Erythroblast (primary cell): ENCODE measurements around the gene DSP.

Experiments used
- GATA1 ChIP-seq: IDR thresholded peaks from 2 replicates; pipeline ENCODE4 v1.6.1; 2011; ENCODE audit warnings: low read depth, mild to moderate bottlenecking, control low read depth, low read length, moderate library complexity
- POLR2A ChIP-seq: IDR thresholded peaks from 2 replicates; pipeline ENCODE4 v1.6.1; 2011; ENCODE audit warnings: mild to moderate bottlenecking, low read length

DNA sequence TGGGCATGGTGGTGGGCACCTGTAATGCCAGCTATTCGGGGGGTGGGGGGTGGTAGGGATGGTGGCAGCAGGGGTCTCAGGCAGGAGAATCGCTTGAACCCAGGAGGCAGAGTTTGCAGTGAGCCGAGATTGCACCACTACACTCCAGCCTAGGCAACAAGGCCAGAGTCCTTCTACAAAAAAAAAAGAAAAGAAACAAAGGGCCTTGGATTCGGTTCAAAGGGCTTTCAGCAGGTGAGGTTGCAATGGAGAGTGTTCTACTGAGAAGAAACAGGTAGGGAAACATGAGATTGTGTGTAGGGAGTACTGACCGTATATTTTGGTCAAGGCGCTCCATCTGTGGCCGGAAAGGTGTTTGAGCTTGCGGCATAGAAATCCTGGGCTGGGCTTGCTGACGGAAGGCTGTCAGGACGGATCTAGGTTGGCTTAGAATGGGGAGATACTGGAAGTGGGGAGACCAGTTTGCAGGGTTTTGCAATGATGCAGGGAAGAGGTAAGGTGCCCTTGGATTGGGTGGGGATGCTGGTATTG, 40.7 kb upstream of the DSP start:
- no peak for TF ChIP-seq POLR2A
- no peak for TF ChIP-seq GATA1
